HepG2 (cell line): ENCODE data around the gene HTR3B. TPM values are rescaled to one million over a fixed set of nuclear protein-coding genes. Genes with fewer than 3 reads are reported as not detected.

Experiments
- ATAC-seq: fragments of 200-7000 bp; cut with Tn5 transposase; 3 replicates; pipeline ENCODE4 v1.9.1; 2020; ENCODE audit warnings: mild to moderate bottlenecking, moderate library complexity
- BruUV-seq: library from RNA; stranded (reverse); fragments of 400-500 nt; replicated peaks from 2 replicates; lab custom pipeline; 2021; lab: Mats Ljungman, UMichigan
- CTCF ChIA-PET: fragments of 300-600 bp; formaldehyde crosslinking; extraction: SDS; loops from one replicate; lab custom pipeline; 2021; ENCODE audit warnings: low total read pairs, inconsistent platforms, low intra/inter-chr PET ratio; lab: Yijun Ruan, JAX
- POLR2A ChIA-PET: fragments of 350-600 bp; sonication (Branson Sonifier 250); formaldehyde crosslinking; loops from one replicate; lab custom pipeline; 2020; ENCODE audit warnings: antibody characterized with exemption, inconsistent platforms; lab: Yijun Ruan, JAX
- DNase-seq: peaks from one replicate; pipeline ENCODE4 v3.0.0-alpha.2; 2015; ENCODE audit warnings: low spot score
- FAIRE-seq: peaks from 3 replicates; lab custom pipeline; 2011; peaks lifted over from hg19 to GRCh38; lab: Jason Lieb, UNC
- H2AFZ ChIP-seq: one replicate; pipeline ENCODE4 v1.6.1; 2011; ENCODE audit warnings: low read length, inconsistent platforms
- H3K27ac ChIP-seq: fragments of 300-600 bp; 3 replicates; pipeline ENCODE4 v1.8.0; 2011; ENCODE audit warnings: mixed run types, mild to moderate bottlenecking, mixed read lengths, low read length, inconsistent platforms; ENCODE audit not compliant: insufficient read depth; ENCODE audit errors: extremely low read length
- H3K27me3 ChIP-seq, 2 experiments: fragments of 200-600 bp in 1 of 2; 2 replicates in 1 of 2; 3 replicates in 1 of 2; pipeline versions ENCODE4 v1.6.0 to v1.8.0; 2011; ENCODE audit warnings: low read length in 2 of 2, mild to moderate bottlenecking in 2 of 2, moderate library complexity in 2 of 2, inconsistent platforms in 1 of 2; ENCODE audit not compliant: insufficient read depth in 2 of 2, control insufficient read depth in 1 of 2
- H3K36me3 ChIP-seq, 2 experiments: fragments of 200-600 bp in 1 of 2; replicated peaks in 1 of 2; 2 replicates in 1 of 2; 3 replicates in 1 of 2; pipeline versions ENCODE4 v1.5.1 to v1.8.0; 2011; ENCODE audit warnings: low read length in 2 of 2, inconsistent platforms in 1 of 2; ENCODE audit not compliant: insufficient read depth in 2 of 2, control insufficient read depth in 1 of 2
- H3K4me1 ChIP-seq: 2 replicates; pipeline ENCODE4 v1.5.1; 2012; ENCODE audit warnings: low read length, inconsistent platforms; ENCODE audit not compliant: insufficient read depth
- H3K4me2 ChIP-seq: 2 replicates; pipeline ENCODE4 v1.6.0; 2011; ENCODE audit warnings: low read depth, low read length, inconsistent platforms
- H3K4me3 ChIP-seq, 3 experiments: fragments of 200-600 bp in 1 of 3; sonication (generic), shearing (Covaris generic) in 1 of 3; replicated peaks in 1 of 3; 2 replicates each; pipeline ENCODE4 v1.5.1; 2011 to 2016; ENCODE audit warnings: low read length in 3 of 3, inconsistent platforms in 2 of 3, low read depth in 2 of 3, mild to moderate bottlenecking in 2 of 3, control low read depth in 1 of 3, mixed read lengths in 1 of 3; ENCODE audit not compliant: insufficient read depth in 1 of 3
- H3K79me2 ChIP-seq: one replicate; pipeline ENCODE4 v1.6.1; 2011; ENCODE audit warnings: low read length, inconsistent platforms; ENCODE audit not compliant: insufficient read depth
- H3K9ac ChIP-seq: 2 replicates; pipeline ENCODE4 v1.6.0; 2011; ENCODE audit warnings: mild to moderate bottlenecking, low read depth, low read length, inconsistent platforms; ENCODE audit not compliant: insufficient read depth
- H3K9me3 ChIP-seq: 2 replicates; pipeline ENCODE4 v1.5.1; 2012; ENCODE audit warnings: mild to moderate bottlenecking, low read length
- H4K20me1 ChIP-seq: 2 replicates; pipeline ENCODE4 v1.6.0; 2011; ENCODE audit warnings: inconsistent platforms, mild to moderate bottlenecking, low read length, moderate library complexity; ENCODE audit not compliant: insufficient read depth
- BRCA1 ChIP-seq: sonication (generic); formaldehyde crosslinking; IDR thresholded peaks from 2 replicates; pipeline ENCODE4 v1.4.0; 2020; ENCODE audit warnings: missing genetic modification reagents
- NR2C2 ChIP-seq: sonication (generic); formaldehyde crosslinking; IDR thresholded peaks from 2 replicates; pipeline ENCODE4 v1.4.0; 2020; ENCODE audit warnings: missing genetic modification reagents, mild to moderate bottlenecking, moderate library complexity, borderline replicate concordance
- SIN3B ChIP-seq: fragments of 150-350 bp; IDR thresholded peaks from 2 replicates; pipeline ENCODE4 v1.6.1; 2014; ENCODE audit warnings: low read length
- WGBS: methylation state at CpG from one replicate; pipeline ENCODE4 v1.1.6; 2017; ENCODE audit warnings: low lambda C conversion rate; 5-methylcytosine and 5-hydroxymethylcytosine counted together
- in situ Hi-C: cut with HindIII; loops from 2 replicates; pipeline ENCODE4 v1.10.0; 2017; ENCODE audit warnings: low pct_unique_long_range_greater_than_20kb; ENCODE audit not compliant: extremely low pct_ligation_motif_present
- intact Hi-C: fragments of 100-400 bp; cut with micrococcal nuclease; formaldehyde crosslinking; loops from one replicate; pipeline ENCODE4 v1.10.0; 2022; ENCODE audit not compliant: unreplicated experiment
- polyA plus RNA-seq, 8 experiments: library from polyadenylated mRNA; depleted of rRNA in 3 of 8; stranded (reverse) in 7 of 8; unstranded in 1 of 8; fragments of >200 nt; fragmentation: Illumina TruSeq in 4 of 8; extraction: Trizol in 4 of 8; gene quantifications; 2 replicates each; pipeline versions ENCODE4 v1.2.1 to v1.2.3, GENCODE V29; 2011 to 2016; ENCODE audit warnings: low read depth in 4 of 8, missing spikeins in 1 of 8, mixed read lengths in 1 of 8; ENCODE audit not compliant: insufficient read depth in 1 of 8
- total RNA-seq, 5 experiments: library from RNA; depleted of rRNA; stranded (reverse); fragments of >200 nt; fragmentation: Illumina TruSeq; extraction: Trizol; gene quantifications; 2 replicates each; pipeline ENCODE4 v1.2.3, GENCODE V29; 2016; ENCODE audit warnings: low read depth in 1 of 5
- TF ChIP-seq, protein P1 (sequence below): sonication (generic); formaldehyde crosslinking; IDR thresholded peaks from 2 replicates; pipeline ENCODE4 v1.4.0; 2020; ENCODE audit warnings: missing genetic modification reagents, borderline replicate concordance
- TF ChIP-seq, protein P2 (sequence below): sonication (generic); formaldehyde crosslinking; IDR thresholded peaks from 2 replicates; pipeline ENCODE4 v1.4.0; 2020; ENCODE audit warnings: missing genetic modification reagents; ENCODE audit errors: not compliant biosample characterization
- TF ChIP-seq, protein P3 (sequence below): IDR thresholded peaks from 2 replicates; pipeline ENCODE4 v1.6.1; 2018; ENCODE audit warnings: missing genetic modification reagents, mild to moderate bottlenecking, missing compliant biosample characterization
- TF ChIP-seq, protein P4 (sequence below): sonication (generic); formaldehyde crosslinking; IDR thresholded peaks from 2 replicates; pipeline ENCODE4 v1.4.0; 2020; ENCODE audit warnings: low read depth, mild to moderate bottlenecking, missing genetic modification reagents
- TF ChIP-seq, protein P5 (sequence below): IDR thresholded peaks from 2 replicates; pipeline ENCODE4 v1.6.1; 2016; ENCODE audit warnings: mild to moderate bottlenecking

Gene HTR3B
- total and polyA plus RNA-seq, 2 of the 13 experiments (the other 11 are each of a cell fraction or from before 2014, with no cell fraction given) = 0.09 to 1.7 TPM

DNA sequence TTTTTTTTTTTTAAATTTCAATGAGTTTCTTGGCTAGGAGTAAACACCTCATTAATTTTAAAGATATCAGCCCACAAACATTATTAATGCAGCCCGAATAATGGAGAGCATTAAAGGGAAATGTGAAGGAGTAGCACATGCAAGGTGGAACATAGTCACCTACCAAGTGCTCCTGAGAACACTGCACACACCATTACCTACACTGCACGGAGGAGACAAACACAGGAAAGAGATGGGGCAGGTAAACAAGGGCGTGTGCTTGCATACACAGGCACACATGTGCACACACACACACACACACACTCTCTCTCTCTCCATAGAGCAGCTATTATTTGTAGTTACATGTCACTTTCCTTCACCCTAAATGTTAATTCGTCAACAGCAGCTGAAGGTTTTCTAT lies 30.2 kb downstream of the HTR3B start:
- H3K27me3 ChIP-seq = peaks cover 2 to 8% of the 10 kb centered on the region in 2 experiments; a peak in 3 of 5 replicates
- no peaks in the 10 kb centered on the region for H3K36me3 ChIP-seq
- 4% methylated on average over 4 of the region's 4 CpGs for WGBS
- H3K9ac ChIP-seq = no peak overlapping the region
- no peaks in the 10 kb centered on the region for H3K9me3 ChIP-seq
- intact Hi-C loops = no loop called here
- no peak overlapping the region for H2AFZ ChIP-seq
- H4K20me1 ChIP-seq = no peaks in the 10 kb centered on the region
- H3K4me2 ChIP-seq = no peak overlapping the region
- TF ChIP-seq SIN3B (no peak), NR2C2 (CRISPR knock-in tag) (no peak), BRCA1 (CRISPR knock-in tag) (no peak)
- TF ChIP-seq, protein P1, sequence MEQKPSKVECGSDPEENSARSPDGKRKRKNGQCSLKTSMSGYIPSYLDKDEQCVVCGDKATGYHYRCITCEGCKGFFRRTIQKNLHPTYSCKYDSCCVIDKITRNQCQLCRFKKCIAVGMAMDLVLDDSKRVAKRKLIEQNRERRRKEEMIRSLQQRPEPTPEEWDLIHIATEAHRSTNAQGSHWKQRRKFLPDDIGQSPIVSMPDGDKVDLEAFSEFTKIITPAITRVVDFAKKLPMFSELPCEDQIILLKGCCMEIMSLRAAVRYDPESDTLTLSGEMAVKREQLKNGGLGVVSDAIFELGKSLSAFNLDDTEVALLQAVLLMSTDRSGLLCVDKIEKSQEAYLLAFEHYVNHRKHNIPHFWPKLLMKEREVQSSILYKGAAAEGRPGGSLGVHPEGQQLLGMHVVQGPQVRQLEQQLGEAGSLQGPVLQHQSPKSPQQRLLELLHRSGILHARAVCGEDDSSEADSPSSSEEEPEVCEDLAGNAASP (CRISPR knock-in tag) = no peak
- TF ChIP-seq, protein P2, sequence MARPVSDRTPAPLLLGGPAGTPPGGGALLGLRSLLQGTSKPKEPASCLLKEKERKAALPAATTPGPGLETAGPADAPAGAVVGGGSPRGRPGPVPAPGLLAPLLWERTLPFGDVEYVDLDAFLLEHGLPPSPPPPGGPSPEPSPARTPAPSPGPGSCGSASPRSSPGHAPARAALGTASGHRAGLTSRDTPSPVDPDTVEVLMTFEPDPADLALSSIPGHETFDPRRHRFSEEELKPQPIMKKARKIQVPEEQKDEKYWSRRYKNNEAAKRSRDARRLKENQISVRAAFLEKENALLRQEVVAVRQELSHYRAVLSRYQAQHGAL (CRISPR knock-in tag) = no peak
- DNase-seq = no peak
- ATAC-seq = no peak
- ChIA-PET POLR2A (no interaction called here), CTCF (no interaction called here)
- BruUV-seq = no TSS peak
- H3K4me1 ChIP-seq = no peaks in the 10 kb centered on the region
- no peak for FAIRE-seq
- no peak overlapping the region for H3K27ac ChIP-seq
- in situ Hi-C loops = no loop called here
- H3K4me3 ChIP-seq = no peak overlapping the region
- no peaks in the 10 kb centered on the region for H3K79me2 ChIP-seq

DNA sequence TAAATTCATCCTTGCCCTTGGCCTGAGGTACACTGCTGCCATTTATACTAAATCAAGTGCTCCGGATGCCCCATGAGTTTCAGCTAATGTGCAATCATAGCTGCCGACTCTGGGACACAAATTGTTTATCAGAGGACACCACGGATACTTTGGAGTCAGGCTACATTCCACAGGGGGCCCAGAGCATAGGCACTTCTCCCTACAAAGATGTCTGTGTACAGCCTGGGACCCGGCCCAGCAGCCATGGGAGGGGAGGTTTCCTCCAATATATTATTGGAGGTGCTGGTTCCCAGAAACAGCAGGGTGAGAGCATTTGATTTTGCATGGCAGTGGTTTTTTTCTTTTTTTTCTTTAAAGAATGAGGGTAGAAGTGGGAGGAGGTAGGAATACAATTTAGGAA lies 31.3 kb downstream of the HTR3B start:
- Histone ChIP-seq H3K4me1 (no peaks in the 10 kb centered on the region), H4K20me1 (no peaks in the 10 kb centered on the region), H3K27ac (no peak overlapping the region), H3K9me3 (no peaks in the 10 kb centered on the region), H3K79me2 (no peaks in the 10 kb centered on the region), H3K9ac (no peak overlapping the region), H2AFZ (no peak overlapping the region), H3K4me3 (no peak overlapping the region), H3K27me3 (peaks cover 2 to 17% of the 10 kb centered on the region in 2 experiments; a peak in 3 of 5 replicates), H3K36me3 (no peaks in the 10 kb centered on the region), H3K4me2 (no peak overlapping the region)
- TF ChIP-seq, protein P3, sequence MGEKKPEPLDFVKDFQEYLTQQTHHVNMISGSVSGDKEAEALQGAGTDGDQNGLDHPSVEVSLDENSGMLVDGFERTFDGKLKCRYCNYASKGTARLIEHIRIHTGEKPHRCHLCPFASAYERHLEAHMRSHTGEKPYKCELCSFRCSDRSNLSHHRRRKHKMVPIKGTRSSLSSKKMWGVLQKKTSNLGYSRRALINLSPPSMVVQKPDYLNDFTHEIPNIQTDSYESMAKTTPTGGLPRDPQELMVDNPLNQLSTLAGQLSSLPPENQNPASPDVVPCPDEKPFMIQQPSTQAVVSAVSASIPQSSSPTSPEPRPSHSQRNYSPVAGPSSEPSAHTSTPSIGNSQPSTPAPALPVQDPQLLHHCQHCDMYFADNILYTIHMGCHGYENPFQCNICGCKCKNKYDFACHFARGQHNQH (CRISPR knock-in tag) = no peak
- TF ChIP-seq, protein P4, sequence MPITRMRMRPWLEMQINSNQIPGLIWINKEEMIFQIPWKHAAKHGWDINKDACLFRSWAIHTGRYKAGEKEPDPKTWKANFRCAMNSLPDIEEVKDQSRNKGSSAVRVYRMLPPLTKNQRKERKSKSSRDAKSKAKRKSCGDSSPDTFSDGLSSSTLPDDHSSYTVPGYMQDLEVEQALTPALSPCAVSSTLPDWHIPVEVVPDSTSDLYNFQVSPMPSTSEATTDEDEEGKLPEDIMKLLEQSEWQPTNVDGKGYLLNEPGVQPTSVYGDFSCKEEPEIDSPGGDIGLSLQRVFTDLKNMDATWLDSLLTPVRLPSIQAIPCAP (CRISPR knock-in tag) = no peak
- TF ChIP-seq, protein P5, sequence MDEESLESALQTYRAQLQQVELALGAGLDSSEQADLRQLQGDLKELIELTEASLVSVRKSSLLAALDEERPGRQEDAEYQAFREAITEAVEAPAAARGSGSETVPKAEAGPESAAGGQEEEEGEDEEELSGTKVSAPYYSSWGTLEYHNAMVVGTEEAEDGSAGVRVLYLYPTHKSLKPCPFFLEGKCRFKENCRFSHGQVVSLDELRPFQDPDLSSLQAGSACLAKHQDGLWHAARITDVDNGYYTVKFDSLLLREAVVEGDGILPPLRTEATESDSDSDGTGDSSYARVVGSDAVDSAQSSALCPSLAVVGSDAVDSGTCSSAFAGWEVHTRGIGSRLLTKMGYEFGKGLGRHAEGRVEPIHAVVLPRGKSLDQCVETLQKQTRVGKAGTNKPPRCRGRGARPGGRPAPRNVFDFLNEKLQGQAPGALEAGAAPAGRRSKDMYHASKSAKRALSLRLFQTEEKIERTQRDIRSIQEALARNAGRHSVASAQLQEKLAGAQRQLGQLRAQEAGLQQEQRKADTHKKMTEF = no peak
- ChIA-PET POLR2A (no interaction called here), CTCF (no interaction called here)
- no peak for FAIRE-seq
- BruUV-seq = no TSS peak
- intact Hi-C loops (no loop called here), in situ Hi-C loops (no loop called here)
- no peak for DNase-seq
- no peak for ATAC-seq
- WGBS = 0% methylated on average over 2 of the region's 4 CpGs
